ENCODE results near the gene CNTNAP2. TPM values are rescaled to one million over a fixed set of nuclear protein-coding genes. Genes with fewer than 3 reads are reported as not detected.

Gene CNTNAP2
- total RNA-seq, 8 experiments from 2014 or later, result 0.05 to 27.0 (median 15.0) TPM

- Histone ChIP-seq H3K4me1 (replicated peaks in 1 of 2) (peaks cover 4 to 5% of the 10 kb centered on the region in 2 donors), H3K27ac (no peak overlapping the region), H3K4me3 (no peak overlapping the region)
- no peak for ATAC-seq (replicated peaks in 6 of 8)
- WGBS, 10 experiments, result 62 to 100% (median 100%) methylated on average over 1 to 3 of the region's 3 CpGs; no CpG with 5 or more reads in 3 of the 10 experiments
- in situ Hi-C loops (cut with MboI; ENCODE audit: low pct_unique_long_range_greater_than_20kb in 2 of 9, low sequenced_read_pairs in 9 of 9, unreplicated experiment in 9 of 9), result no loop called here
Observed at GRCh38 chr7:148466120-148466519, 2349.5 kb downstream of the CNTNAP2 start.

GRCh38 chr7:148468700-148469098, 2352.1 kb downstream of the CNTNAP2 start:
- ATAC-seq (replicated peaks in 6 of 8), result no peak
- H3K4me1 ChIP-seq (replicated peaks in 1 of 2), result peaks cover 7 to 11% of the 10 kb centered on the region in 2 donors
- no peak overlapping the region for H3K4me3 ChIP-seq
- 17 to 100% (median 96%) methylated on average over 1 to 4 of the region's 7 CpGs; no CpG with 5 or more reads in 2 of the 10 experiments for WGBS, 10 experiments
- in situ Hi-C loops (cut with MboI; ENCODE audit: low pct_unique_long_range_greater_than_20kb in 2 of 9, low sequenced_read_pairs in 9 of 9, unreplicated experiment in 9 of 9), result no loop called here
- H3K27ac ChIP-seq, result no peak overlapping the region
